ENCODE measurements around the gene EIF4G3.
"Not testable (repeated sequence)": the region's sequence is repeated elsewhere in the genome, so short reads cannot be mapped to it uniquely, and the experiment has no call there.

The EIF4G3 gene

DNA sequence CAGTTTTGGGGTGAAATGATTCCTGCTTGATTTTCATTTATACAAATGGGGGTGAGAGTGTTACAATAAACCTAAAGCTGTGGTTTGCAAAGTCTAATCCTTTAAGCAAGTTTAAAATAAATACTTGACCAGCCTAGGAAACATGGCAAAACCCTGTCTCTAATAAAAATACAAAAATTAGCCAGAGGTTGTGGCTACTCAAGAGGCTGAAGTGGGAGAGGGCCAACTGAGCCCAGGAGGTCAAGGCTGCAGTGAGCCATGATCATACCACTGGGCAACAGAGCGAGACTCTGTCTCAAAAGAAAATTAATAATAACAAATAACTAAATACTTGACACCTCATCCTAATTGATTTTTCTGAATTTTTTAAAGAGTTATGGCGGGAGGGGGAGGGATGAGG lies 110.8 kb downstream of the EIF4G3 start:
- DNase-seq (ENCODE audit: low read depth), result no peak

DNA sequence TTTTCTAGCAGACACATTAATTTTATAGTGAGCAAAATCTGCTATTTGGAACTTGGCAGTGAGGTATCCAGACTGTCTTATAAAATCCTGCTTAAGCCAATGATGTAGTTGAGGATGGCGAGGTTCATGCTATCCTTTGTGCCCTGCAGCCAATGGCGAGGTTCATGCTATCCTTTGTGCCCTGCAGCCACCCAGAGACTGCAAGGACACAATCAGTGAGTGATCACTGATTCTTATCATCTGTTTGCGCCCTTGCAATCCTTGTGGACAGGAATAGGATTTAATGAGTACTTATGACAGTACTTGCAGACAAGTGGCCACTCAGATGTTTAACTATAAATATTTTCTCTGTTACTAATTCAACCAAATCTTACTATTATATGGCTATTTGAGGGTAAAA lies 112.6 kb downstream of the EIF4G3 start:
- no peak for DNase-seq (ENCODE audit: low read depth)

DNA sequence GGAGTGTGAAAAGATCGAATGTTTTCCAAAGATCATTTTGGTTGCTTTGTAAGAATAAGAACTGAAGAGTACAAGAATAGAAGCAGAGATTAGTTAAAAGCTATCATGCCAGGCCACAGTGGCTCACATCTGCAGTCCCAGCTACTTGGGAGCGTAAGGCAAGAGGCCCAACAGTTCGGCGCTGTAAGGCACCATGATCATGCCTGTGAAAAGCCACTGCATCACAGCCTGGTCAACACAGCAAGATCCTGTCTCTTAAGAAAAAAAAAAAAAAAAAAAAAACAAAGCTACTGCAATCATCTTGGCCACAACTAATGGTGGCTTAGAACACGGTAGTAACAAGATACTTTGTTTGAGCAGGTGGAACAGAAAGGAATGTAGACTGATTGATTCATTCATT lies 116.2 kb downstream of the EIF4G3 start:
- no peak for DNase-seq (ENCODE audit: low read depth)

DNA sequence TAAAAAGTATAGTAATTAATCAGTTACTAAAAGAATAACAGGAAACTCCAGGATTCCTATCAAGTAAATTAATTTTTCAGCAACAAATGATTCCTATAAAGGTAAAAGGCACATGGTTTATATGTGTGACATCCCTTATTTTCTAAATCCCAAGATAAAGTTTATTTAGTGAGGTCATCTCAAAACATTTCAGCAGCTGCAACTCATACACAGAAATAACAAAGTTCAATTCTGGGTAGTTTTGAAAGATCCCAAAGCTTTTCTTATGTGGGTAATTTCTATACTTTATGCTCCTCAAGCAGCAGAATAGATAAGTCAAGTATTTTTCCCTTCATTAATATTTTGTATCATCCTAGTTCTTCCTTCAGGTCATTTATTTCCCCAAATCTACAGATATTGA lies 117.7 kb downstream of the EIF4G3 start:
- DNase-seq (ENCODE audit: low read depth), result no peak

DNA sequence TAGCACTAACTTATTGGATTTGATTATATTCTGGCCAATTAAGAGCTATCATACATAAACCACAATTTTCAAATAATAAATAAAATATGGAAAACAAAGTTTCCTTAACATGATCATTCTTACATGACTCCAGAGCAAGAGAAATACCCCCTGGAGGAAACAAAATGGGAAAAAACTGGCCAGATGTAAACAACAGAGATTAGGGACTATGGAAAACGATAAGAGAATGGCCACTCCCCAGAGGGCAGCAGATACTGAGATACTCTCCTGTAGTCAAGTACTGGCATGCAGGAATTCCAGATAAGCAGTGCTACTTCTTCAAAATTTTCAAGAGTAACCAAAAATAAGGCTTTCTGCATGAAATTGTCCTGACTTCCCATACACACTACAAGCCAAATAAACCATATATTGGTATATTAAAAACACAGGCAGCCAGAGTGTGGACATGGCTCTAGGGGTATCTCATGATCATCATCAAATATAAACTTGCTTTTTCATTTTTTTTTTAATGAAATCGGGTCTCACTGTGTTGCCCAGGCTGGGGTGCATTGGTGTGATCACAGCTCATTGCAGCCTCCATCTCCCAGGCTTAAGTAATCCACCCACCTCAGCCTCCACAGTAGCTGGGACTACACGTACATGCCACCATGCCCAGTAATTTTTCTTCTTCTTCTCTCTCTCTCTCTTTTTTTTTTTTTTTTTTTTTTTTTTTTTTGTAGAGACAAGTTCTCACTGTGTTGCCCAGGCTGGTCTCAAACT lies 118.5 kb downstream of the EIF4G3 start:
- DNase-seq (ENCODE audit: low read depth), result no peak

DNA sequence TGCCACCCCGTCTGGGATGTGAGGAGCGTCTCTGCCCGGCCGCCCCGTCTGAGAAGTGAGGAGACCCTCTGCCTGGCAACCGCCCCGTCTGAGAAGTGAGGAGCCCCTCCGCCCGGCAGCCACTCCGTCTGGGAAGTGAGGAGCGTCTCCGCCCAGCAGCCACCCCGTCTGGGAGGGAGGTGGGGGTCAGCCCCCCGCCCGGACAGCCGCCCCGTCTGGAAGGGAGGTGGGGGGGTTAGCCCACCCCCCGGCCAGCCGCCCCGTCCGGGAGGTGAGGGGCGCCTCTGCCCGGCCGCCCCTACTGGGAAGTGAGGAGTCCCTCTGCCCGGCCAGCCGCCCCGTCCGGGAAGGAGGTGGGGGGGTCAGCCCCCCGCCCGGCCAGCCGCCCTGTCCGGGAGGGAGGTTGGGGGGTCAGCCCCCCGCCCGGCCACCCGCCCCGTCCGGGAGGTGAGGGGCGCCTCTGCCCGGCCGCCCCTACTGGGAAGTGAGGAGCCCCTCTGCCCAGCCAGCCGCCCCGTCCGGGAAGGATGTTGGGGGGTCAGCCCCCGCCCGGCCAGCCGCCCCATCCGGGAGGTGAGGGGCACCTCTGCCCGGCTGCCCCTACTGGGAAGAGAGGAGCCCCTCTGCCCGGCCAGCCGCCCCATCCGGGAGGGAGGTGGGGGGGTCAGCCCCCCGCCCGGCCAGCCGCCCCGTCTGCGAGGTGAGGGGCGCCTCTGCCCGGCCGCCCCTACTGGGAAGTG lies 123.3 kb downstream of the EIF4G3 start:
- DNase-seq (ENCODE audit: low read depth), result not testable (repeated sequence)

DNA sequence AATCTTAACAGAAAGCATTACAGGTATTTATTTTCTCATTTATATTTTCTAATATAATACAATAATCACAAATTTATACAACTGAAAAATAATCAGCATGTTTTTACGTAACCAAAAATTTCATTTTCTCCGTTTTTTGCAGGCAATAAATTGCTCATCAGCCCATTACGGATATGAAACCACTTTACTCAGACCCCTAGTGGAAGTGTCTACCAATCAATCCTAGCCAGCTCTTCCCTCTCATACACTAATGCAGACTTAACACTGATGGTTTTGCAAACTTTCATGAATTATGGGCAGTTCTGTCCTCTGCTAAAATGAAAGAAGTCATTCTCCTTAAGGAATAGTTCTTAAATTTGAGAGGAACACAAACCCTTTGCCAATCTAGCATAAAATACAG lies 124.7 kb downstream of the EIF4G3 start:
- no peak for DNase-seq (ENCODE audit: low read depth)

DNA sequence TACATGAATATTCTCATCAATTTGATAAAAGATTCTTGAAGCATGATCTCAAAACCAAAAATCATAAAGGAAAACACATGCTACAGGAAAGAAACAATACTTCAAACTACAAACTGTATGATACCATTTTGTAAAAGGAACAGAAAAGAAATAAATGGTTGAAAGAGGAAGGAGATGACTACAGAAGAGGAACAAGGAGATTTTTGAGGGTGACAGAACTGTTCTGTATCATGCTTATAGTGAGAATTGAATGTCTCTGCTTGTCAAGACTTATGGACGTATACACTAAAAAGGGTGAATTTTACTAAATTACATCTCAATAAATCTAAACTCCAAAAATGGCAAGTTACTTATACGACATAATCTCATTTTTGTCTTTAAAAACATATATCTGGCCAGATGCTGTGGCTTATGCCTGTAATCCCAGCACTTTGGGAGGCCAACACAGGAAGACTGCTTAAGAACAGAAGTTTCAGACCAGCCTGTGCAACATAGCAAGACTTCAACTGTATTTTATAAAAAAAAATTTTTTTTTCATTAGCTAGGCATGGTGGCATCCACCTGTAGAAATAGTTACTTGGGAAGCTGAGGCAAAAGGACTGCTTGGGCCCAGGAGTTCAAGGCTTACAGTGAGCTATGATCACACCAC lies 125.4 kb downstream of the EIF4G3 start:
- no peak for DNase-seq (ENCODE audit: low read depth)

DNA sequence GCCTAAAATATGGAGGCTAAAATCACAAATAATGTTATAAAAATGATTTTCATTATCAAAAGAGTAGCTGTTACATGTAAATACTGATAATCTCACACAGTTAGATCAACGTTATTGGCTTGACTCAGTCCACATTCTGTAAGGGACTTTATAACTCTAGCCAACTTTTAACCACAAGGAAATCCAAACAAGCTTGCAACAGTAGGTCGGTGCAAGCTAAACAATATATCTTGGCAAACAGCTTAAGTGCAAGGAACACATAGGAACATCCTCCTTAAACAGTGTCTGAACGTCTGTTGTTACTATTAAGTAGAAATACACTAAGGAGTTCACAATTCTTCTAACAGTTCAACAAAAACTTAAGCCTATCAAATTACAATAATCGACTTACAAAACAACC lies 126.7 kb downstream of the EIF4G3 start:
- no peak for DNase-seq (ENCODE audit: low read depth)

DNA sequence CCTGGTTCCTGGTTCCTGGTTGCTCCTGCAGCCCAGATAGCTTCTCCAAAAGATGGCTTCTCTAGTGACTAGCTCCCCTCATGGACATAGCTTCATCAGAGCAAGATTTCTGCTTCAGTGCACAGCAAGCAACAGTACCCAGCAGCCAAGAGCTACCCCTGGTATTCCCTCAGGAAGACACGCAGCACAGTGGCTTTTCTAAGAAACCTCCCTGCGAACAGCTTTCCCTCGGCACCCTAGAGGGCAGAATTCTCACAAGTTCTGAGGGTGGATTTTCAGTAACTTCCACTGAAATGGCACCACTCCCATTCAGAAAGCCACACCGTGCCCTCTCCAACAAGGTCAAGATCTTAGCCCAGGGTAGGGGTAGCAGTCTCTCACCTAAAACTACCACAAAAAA lies 128.2 kb downstream of the EIF4G3 start:
- no peak for DNase-seq (ENCODE audit: low read depth)

DNA sequence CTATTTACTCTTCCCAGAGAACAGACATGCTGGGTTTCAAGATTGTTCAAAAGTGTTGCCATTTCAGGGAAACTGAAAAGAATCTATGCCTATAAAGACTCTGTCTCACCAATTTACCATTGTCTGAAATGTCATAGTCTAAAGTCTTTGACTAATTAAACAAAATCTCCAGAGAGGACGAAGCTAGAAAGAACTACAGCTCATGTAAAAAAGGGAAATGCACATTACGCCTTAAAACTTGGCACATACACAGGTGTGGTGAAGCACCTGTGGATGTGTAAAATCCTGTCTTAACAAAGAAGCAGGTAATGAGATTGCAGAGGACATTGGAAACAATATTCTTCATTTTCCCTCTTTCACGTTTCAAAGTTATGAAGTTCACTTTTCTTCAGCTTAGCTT lies 130.6 kb downstream of the EIF4G3 start:
- no peak for DNase-seq (ENCODE audit: low read depth)

DNA sequence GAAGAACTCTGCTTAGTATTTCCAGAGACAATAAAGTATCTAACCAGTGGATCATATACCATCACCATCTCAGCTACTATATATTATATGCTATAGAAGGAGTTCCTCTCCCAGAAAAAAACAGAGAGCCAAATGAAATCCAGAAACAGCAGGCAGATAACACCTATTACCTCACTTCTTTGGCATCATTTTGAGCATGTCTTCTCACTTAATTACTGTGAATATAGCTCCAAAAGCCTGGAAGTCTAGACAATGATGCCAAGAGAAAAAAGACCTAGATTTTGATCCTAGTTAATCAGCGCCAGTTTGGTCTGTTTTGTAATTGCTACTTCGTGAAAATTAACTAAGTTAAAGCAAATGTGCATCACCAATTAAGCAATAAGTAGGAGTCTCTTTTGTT lies 131.3 kb downstream of the EIF4G3 start:
- DNase-seq (ENCODE audit: low read depth), result no peak

DNA sequence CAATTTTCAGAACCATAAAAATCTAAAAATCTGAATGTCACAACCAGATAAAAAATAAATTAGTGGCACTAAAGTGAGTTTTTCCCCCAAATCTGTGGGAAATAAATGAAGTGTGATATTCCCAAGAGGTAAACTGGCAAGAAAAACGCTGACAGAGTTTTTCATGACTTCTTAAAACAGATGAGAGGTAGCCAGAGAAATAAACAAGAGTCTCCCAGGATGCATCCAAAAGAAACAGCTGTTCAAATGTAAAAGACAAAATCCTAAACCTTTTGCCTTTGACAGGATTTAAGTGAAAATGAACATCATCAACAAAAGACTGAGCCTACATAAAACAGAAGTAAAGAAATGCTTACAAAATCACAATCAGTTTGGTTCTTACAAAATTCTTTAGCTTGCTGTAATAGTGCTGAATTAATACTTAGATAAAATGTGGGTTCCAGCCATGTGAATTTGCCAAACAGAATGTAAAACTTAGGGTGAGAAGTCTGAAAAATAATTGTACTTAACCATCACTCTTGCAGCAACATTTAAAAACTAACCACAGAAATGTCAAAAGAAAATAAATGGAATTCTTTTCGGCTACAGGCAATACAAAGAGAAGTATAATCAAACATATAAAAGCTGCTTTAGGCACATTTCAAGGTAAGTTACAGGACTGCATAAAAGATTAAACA lies 133.6 kb downstream of the EIF4G3 start:
- DNase-seq (ENCODE audit: low read depth), result no peak

DNA sequence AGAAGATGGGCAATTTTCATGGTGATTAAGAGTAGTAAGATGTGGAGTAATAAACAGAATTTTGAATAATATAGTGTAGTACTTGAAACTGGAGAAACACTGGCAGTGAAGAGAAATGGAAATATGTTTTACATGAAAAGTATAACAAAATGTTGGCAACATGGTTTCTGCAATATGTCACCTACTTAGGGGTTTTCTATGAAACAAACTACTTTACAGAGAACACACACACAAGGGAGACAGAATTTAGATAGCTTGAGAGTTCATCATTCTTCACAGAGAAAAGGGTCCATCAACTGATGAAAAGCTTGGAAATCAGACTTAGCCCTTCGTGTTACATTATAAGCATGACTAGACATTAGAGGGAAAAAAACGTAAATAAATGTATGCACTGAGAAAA lies 135.2 kb downstream of the EIF4G3 start:
- DNase-seq (ENCODE audit: low read depth), result no peak

DNA sequence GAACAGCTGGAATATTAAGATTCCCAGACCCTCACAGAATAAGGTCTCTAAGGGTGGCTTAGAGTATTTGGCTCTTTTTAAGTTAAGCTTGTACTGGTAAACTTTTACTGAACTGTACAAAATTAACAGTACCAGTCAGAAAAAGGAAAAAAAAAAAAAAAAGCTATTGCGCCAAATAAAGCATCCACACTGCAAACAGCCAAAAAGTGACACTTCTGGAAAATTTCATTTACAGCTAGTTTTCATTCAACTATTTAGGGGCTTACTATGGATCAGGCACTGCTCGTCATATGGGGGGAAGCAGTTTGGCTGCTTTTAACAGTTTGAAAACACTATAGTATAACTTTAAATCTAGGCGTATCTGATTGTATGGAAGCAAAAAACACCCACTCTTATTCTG lies 139.6 kb downstream of the EIF4G3 start:
- no peak for DNase-seq (ENCODE audit: low read depth)

DNA sequence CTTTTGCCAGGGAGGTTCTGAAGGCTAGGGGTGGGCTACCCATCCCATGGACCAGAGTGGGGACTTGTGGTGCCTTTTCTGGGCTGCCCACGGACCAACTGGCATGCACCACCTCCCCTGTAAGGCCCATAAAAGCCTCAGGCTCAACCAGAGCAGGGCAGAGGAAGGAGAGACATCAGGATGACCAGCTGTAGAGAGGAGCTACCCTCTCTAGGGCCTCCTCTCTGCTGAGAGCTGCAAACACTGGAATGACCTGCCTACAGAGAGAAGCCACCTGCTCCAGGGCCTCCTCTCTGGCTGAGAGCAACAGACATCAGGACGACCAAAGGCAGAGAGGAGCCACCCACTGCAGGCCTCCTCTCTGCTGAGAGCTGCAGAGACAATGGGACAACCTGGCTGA lies 140.9 kb downstream of the EIF4G3 start:
- DNase-seq (ENCODE audit: low read depth), result no peak

DNA sequence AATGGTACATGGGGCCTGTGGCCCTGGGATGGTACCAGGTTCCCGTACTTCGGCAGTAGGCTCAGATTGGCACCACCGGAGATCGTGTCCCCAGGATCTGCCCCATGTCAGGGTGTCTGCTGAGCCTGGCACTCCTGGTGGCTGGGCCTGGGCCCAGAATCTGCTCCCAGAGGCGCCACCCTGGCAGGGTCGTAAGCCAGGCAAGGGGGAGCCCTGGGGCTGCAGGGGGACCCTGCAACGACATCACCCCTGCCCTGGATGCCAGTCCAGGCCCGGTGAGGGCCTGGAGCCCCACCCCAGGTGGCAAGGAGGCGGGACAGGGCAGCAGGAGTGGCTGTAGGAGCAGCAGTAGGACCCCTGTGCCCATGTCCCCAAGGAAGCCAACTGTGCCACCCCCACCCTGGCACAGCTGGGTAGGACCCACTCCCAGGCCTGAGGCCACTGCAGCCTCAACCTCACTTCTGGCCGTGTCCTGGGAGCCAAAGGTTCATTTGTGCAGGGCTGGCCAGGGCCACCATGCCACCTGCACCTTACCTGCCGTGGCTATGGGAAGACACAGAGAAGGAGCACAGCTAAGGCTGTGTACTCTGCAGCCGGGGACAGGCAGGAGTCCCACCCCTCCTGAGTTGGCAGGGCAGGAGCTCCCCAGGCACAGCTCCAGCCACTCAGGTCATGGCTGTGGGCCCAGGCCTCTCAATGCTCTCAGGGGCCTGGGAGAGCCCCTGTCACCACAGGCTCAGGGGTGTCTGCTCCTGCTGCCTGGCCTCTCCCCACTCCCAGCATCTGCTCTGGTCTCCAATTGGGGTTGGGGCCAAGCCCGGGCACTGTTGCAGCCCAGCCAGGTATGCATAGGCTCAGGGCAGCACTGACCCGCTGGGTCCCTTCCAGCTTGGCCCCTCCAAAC lies 141.7 kb downstream of the EIF4G3 start:
- no peak for DNase-seq (ENCODE audit: low read depth)

DNA sequence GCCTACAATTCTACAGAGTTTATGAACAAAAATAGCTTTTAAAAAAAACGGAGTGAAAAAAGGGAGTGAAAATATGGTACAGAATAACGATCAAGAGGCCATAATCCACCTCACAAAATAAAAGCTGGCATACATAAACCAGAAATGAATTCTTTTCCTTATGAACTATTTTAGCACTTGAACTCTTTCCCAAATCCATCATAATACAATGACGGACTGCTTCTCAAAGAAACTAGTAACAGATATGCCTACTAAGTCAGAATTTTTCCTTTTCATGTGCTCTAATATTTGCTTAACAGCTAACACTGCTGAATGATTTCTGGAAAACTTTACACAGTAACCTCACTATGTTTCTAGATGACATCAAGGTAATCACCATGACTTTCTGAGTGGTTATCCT lies 144.0 kb downstream of the EIF4G3 start:
- no peak for DNase-seq (ENCODE audit: low read depth)

DNA sequence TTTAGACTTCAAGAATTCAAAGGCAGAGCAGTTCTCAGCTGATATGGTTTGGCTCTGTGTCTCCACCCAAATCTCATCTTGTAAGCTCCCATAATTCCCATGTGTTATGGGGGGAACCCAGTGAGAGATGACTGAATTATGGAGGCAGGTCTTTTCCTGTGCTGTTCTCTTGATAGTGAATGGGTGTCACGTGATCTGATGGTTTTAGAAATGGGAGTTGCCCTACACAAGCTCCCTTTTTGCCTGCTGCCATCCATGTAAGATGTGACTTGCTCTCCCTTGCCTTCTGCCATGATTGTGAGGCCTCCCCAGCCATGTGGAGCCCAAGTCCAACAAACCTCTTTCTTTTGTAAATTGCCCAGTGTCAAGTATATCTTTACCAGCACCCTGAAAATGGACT lies 146.5 kb downstream of the EIF4G3 start:
- no peak for DNase-seq (ENCODE audit: low read depth)

DNA sequence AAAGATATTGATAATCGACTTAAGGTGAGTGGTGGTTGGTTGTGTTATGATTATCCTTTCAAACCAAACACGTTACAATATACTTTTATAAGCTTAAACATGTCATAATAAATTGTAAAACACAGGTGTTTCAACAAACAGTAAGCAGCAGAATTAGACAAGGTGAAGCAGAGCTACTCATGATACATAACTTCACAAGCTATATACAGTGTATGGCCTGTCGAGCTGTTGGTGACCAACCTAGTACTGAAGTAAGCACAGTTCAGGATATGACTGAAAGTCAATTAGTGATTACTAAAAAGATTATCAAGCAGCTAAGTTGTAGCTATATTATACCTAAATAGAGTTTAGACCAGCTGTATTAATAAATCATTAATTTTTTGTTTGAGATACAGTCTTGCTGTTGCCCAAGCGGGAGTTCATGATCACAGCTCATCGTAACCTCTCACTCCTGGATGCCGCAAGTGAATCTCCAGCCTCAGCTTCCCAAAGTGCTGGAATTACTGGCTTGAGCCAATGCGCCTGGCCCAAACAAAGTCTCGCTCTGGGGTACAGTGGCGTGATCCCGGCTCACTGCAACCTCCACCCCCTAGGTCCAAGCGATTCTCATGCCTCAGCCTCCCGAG lies 148.1 kb downstream of the EIF4G3 start:
- DNase-seq (ENCODE audit: low read depth), result no peak

DNA sequence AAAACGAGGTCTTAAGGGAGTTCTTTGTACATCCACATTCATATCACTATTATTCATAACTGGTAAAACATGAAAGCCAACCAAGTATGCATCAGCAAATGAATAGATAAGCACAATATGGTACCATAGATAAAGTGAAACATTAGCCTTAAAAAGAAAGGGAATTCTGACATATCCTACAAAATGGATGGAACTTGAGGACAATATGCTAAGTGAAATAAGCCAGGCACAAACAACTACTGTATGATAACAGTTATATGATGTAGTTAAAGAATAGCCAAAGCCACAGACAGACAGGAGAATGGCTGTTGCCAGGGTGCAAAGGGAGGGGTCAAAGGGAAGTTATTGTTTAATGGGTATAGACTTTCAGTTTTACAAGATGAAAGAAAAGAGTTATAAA lies 148.9 kb downstream of the EIF4G3 start:
- DNase-seq (ENCODE audit: low read depth), result no peak
